HG02610 (cell line): ENCODE measurements around the gene RNF11.
A peak's percentile ranks its signal among the peaks of the same experiment; 100 is the strongest.
"Not testable (repeated sequence)": the region's sequence is repeated elsewhere in the genome, so short reads cannot be mapped to it uniquely, and the experiment has no call there.

Experiments used
- ATAC-seq: cut with Tn5 transposase; IDR thresholded peaks from one replicate; pipeline ENCODE4 v1.9.1; 2021; ENCODE audit warnings: mild to moderate bottlenecking, moderate library complexity; ENCODE audit not compliant: unreplicated experiment

Gene RNF11

GRCh38 chr1:51227231-51227960 lies 8.7 kb upstream of the RNF11 start:
- not testable (repeated sequence) for ATAC-seq

- not testable (repeated sequence) for ATAC-seq
Measured at GRCh38 chr1:51228471-51228870, 7.6 kb upstream of the RNF11 start.

- ATAC-seq = no peak
Measured at GRCh38 chr1:51230501-51231078, 5.5 kb upstream of the RNF11 start.

- ATAC-seq = no peak
Measured at GRCh38 chr1:51231120-51231519, 5.0 kb upstream of the RNF11 start.

- no peak for ATAC-seq
Measured at GRCh38 chr1:51231896-51232295, 4.2 kb upstream of the RNF11 start.

- not testable (repeated sequence) for ATAC-seq
Measured at GRCh38 chr1:51234236-51234635, 1.8 kb upstream of the RNF11 start.

GRCh38 chr1:51234721-51235425 lies 1.2 kb upstream of the RNF11 start:
- ATAC-seq = peak; percentile 56

- ATAC-seq = peak; percentile 14
Measured at GRCh38 chr1:51236531-51237350, 668 bp downstream of the RNF11 start.

- ATAC-seq = no peak
Measured at GRCh38 chr1:51237351-51238033, 1.4 kb downstream of the RNF11 start.

- no peak for ATAC-seq
Measured at GRCh38 chr1:51238034-51238403, 1.9 kb downstream of the RNF11 start.

GRCh38 chr1:51240084-51240483 lies 4.0 kb downstream of the RNF11 start:
- no peak for ATAC-seq

- no peak for ATAC-seq
Measured at GRCh38 chr1:51241119-51241518, 5.0 kb downstream of the RNF11 start.

- no peak for ATAC-seq
Measured at GRCh38 chr1:51242546-51242945, 6.5 kb downstream of the RNF11 start.

GRCh38 chr1:51247022-51247421 lies 10.9 kb downstream of the RNF11 start:
- peak; percentile 89 for ATAC-seq

GRCh38 chr1:51247499-51247898 lies 11.4 kb downstream of the RNF11 start:
- no peak for ATAC-seq

GRCh38 chr1:51249445-51249844 lies 13.4 kb downstream of the RNF11 start:
- no peak for ATAC-seq

- not testable (repeated sequence) for ATAC-seq
Measured at GRCh38 chr1:51250729-51251128, 14.7 kb downstream of the RNF11 start.

- ATAC-seq = not testable (repeated sequence)
Measured at GRCh38 chr1:51251165-51251564, 15.1 kb downstream of the RNF11 start.

GRCh38 chr1:51252366-51252765 lies 16.3 kb downstream of the RNF11 start:
- ATAC-seq = no peak

GRCh38 chr1:51253691-51254090 lies 17.6 kb downstream of the RNF11 start:
- ATAC-seq = no peak

- no peak for ATAC-seq
Measured at GRCh38 chr1:51255331-51255730, 19.3 kb downstream of the RNF11 start.
